Endothelial cell of umbilical vein (primary cell): ENCODE measurements around the gene MOB3C. TPM values are rescaled to one million over a fixed set of nuclear protein-coding genes. Genes with fewer than 3 reads are reported as not detected.

Experiments used
- BruUV-seq: library from RNA; stranded (reverse); fragments of 400-500 nt; replicated peaks from 2 replicates; lab custom pipeline; 2021; lab: Mats Ljungman, UMichigan
- CTCF ChIA-PET: fragments of 300-600, 350-600 bp; sonication (Branson Sonifier 250); formaldehyde crosslinking; loops from one replicate; lab custom pipeline; 2021; ENCODE audit warnings: antibody characterized with exemption, inconsistent platforms; lab: Charles Lee
- POLR2A ChIA-PET: fragments of 300-600, 350-600 bp; sonication (Branson Sonifier 250); formaldehyde crosslinking; loops from one replicate; lab custom pipeline; 2021; ENCODE audit warnings: antibody characterized with exemption, inconsistent platforms; lab: Charles Lee
- DNase-seq: peaks from one replicate; pipeline ENCODE4 v3.0.0-alpha.2; 2011; ENCODE audit warnings: low read depth, low spot score
- FAIRE-seq: peaks from 2 replicates; lab custom pipeline; 2011; peaks lifted over from hg19 to GRCh38; lab: Jason Lieb, UNC
- H2AFZ ChIP-seq: 2 replicates; pipeline ENCODE4 v1.6.0; 2012; ENCODE audit warnings: low read depth, low read length, control low read depth, inconsistent platforms
- H3K27ac ChIP-seq: 2 replicates; pipeline ENCODE4 v1.5.1; 2011; ENCODE audit warnings: low read depth, mild to moderate bottlenecking, control low read depth, low read length, moderate library complexity; ENCODE audit not compliant: insufficient read depth
- H3K27me3 ChIP-seq, 2 experiments: 2 replicates each; pipeline versions ENCODE4 v1.6.0 to v1.6.1; 2011; ENCODE audit warnings: low read length in 2 of 2, mixed read lengths in 1 of 2; ENCODE audit not compliant: control insufficient read depth in 2 of 2, insufficient read depth in 2 of 2
- H3K36me3 ChIP-seq, 2 experiments: 2 replicates in 1 of 2; 3 replicates in 1 of 2; pipeline ENCODE4 v1.5.1; 2011; ENCODE audit warnings: low read length in 2 of 2, mild to moderate bottlenecking in 1 of 2, moderate library complexity in 1 of 2; ENCODE audit not compliant: control insufficient read depth in 2 of 2, insufficient read depth in 2 of 2; ENCODE audit errors: extremely low read depth in 1 of 2
- H3K4me1 ChIP-seq: 3 replicates; pipeline ENCODE4 v1.5.1; 2011; ENCODE audit warnings: mild to moderate bottlenecking, low read length; ENCODE audit not compliant: control insufficient read depth, insufficient read depth; ENCODE audit errors: extremely low read depth
- H3K4me2 ChIP-seq: 2 replicates; pipeline ENCODE4 v1.6.1; 2011; ENCODE audit warnings: low read length, control low read depth, mixed read lengths; ENCODE audit not compliant: insufficient read depth
- H3K4me3 ChIP-seq, 3 experiments: fragments of 200-600 bp in 1 of 3; sonication (generic), shearing (Covaris generic) in 1 of 3; replicated peaks in 1 of 3; 2 replicates each; pipeline ENCODE4 v1.5.1; 2011 to 2016; ENCODE audit warnings: control low read depth in 3 of 3, low read length in 3 of 3, mild to moderate bottlenecking in 2 of 3, inconsistent platforms in 1 of 3, low read depth in 1 of 3, moderate library complexity in 1 of 3; ENCODE audit not compliant: insufficient read depth in 1 of 3
- H3K79me2 ChIP-seq: 2 replicates; pipeline ENCODE4 v1.6.0; 2012; ENCODE audit warnings: low read length, inconsistent platforms; ENCODE audit not compliant: control insufficient read depth, insufficient read depth
- H3K9ac ChIP-seq: replicated peaks from 2 replicates; pipeline ENCODE3; 2011; ENCODE audit warnings: low read length, control low read depth; ENCODE audit not compliant: insufficient read depth; ENCODE audit errors: extremely low read depth
- H3K9me1 ChIP-seq: replicated peaks from 3 replicates; pipeline ENCODE4 v1.6.0; 2011; ENCODE audit warnings: mild to moderate bottlenecking, low read length; ENCODE audit not compliant: control insufficient read depth, insufficient read depth; ENCODE audit errors: extremely low read depth
- H3K9me3 ChIP-seq: replicated peaks from 2 replicates; pipeline ENCODE4 v1.5.1; 2012; ENCODE audit warnings: low read length, inconsistent platforms; ENCODE audit not compliant: control insufficient read depth, insufficient read depth
- H4K20me1 ChIP-seq: replicated peaks from 2 replicates; pipeline ENCODE3; 2011; ENCODE audit warnings: mild to moderate bottlenecking, low read length; ENCODE audit not compliant: control insufficient read depth, insufficient read depth; ENCODE audit errors: extremely low read depth
- FOS ChIP-seq: IDR thresholded peaks from 2 replicates; pipeline ENCODE4 v1.6.1; 2011; ENCODE audit warnings: mild to moderate bottlenecking, low read length, moderate library complexity, borderline replicate concordance; ENCODE audit not compliant: insufficient read depth
- GATA2 ChIP-seq: IDR thresholded peaks from 2 replicates; pipeline ENCODE4 v1.7.0; 2011; ENCODE audit warnings: low read depth, mild to moderate bottlenecking, moderate library complexity, mixed read lengths, low read length; ENCODE audit not compliant: insufficient read length, insufficient read depth
- JUN ChIP-seq: IDR thresholded peaks from 2 replicates; pipeline ENCODE4 v1.6.1; 2011; ENCODE audit warnings: borderline replicate concordance, low read depth; ENCODE audit not compliant: insufficient read length, insufficient read depth
- MYC ChIP-seq: IDR thresholded peaks from one replicate; pipeline ENCODE4 v1.6.1; 2011; ENCODE audit warnings: mild to moderate bottlenecking, low read depth, low read length
- POLR2A ChIP-seq: IDR thresholded peaks from 2 replicates; pipeline ENCODE4 v1.6.1; 2012; ENCODE audit warnings: low read depth, mild to moderate bottlenecking, control low read depth, low read length
- POLR2AphosphoS5 ChIP-seq: IDR thresholded peaks from 2 replicates; pipeline ENCODE4 v1.6.1; 2012; ENCODE audit warnings: low read depth, mild to moderate bottlenecking, control low read depth, low read length, moderate library complexity; ENCODE audit not compliant: insufficient read depth
- dilution Hi-C: fragments of 300-500 bp; cut with MboI; formaldehyde crosslinking; loops from one replicate; pipeline ENCODE4 v1.15.0; 2019; ENCODE audit warnings: low sequenced_read_pairs; ENCODE audit not compliant: extremely low pct_ligation_motif_present
- intact Hi-C: fragments of 100-400 bp; cut with micrococcal nuclease; formaldehyde crosslinking; loops from one replicate; pipeline ENCODE4 v1.10.0; 2022
- polyA plus RNA-seq, 4 experiments: library from polyadenylated mRNA; depleted of rRNA in 3 of 4; stranded (reverse) in 3 of 4; unstranded in 1 of 4; fragments of >200 nt; gene quantifications; 2 replicates each; pipeline versions ENCODE4 v1.2.1 to v1.2.3, GENCODE V29; 2011 to 2012; ENCODE audit warnings: missing spikeins in 1 of 4
- total RNA-seq: library from RNA; stranded (reverse); gene quantifications from 2 replicates; pipeline ENCODE4 v1.2.3, GENCODE V29; 2021
- TF ChIP-seq, protein P1 (sequence below), 2 donors: IDR thresholded peaks; 1 replicate in 1 of 2; 2 replicates in 1 of 2; pipeline ENCODE4 v1.5.1; 2011; ENCODE audit warnings: low read length in 2 of 2, mild to moderate bottlenecking in 2 of 2, moderate library complexity in 2 of 2, control low read depth in 1 of 2, inconsistent platforms in 1 of 2, low read depth in 1 of 2; ENCODE audit not compliant: insufficient read depth in 1 of 2; ENCODE audit errors: extremely low read depth in 1 of 2

Gene MOB3C
- total and polyA plus RNA-seq, 2 donors (not counting 3 experiments of a cell fraction or from before 2014, with no cell fraction given), result 6.1 to 8.4 TPM

DNA sequence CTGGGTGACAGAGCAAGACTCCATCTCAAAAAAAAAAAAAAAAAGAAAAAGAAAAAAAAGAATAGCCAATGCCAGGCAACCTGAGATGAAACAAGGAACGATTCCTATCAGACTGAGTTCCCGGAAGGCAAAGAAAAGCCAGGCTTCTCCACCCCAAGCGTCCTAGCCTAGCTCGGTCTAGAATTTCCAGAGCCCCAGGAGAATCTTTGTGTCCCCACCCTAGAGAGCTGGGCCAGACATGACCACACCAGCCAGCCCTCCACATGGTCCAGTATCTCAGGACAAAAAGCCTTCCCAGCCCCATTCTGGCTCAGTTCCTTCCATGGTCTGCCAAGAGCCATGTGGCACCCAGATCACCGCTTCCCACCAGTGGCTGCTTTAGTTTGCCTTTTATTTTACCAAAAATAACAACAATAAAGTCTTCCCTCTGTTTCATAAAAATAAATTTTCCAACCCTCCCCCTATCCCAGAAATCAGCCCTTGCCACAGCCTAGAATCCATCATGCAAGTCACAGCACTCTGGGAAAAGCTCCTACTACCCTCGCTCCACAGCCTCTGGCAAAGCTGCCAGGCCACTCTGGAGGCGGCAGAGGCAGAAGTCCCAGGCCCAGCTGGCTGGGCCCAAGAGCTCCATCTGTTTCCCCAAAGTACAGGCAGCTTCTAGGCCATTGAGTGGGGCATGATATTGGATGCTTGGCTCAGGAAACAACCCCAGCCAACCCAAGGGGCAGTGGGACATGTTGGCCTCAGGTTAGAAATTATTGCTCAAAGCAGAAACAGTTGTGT, 9.1 kb downstream of the MOB3C start:
- Histone ChIP-seq H4K20me1 (no peaks in the 10 kb centered on the region), H2AFZ (no peak overlapping the region), H3K4me1 (peaks cover 13% of the 10 kb centered on the region), H3K27me3 (no peaks in the 10 kb centered on the region), H3K36me3 (peaks cover 0 to 11% of the 10 kb centered on the region in 2 experiments), H3K27ac (no peak overlapping the region), H3K4me2 (no peak overlapping the region), H3K4me3 (no peak overlapping the region), H3K79me2 (no peaks in the 10 kb centered on the region), H3K9me3 (no peaks in the 10 kb centered on the region), H3K9me1 (no peaks in the 10 kb centered on the region), H3K9ac (no peak overlapping the region)
- intact Hi-C loops, result no loop called here
- dilution Hi-C loops, result no loop called here
- DNase-seq (no peak), FAIRE-seq (no peak)
- POLR2A ChIA-PET, result no interaction called here
- no TSS peak for BruUV-seq
- TF ChIP-seq GATA2 (no peak), FOS (no peak), JUN (no peak), POLR2AphosphoS5 (no peak), POLR2A (no peak), MYC (no peak)
- TF ChIP-seq, protein P1, sequence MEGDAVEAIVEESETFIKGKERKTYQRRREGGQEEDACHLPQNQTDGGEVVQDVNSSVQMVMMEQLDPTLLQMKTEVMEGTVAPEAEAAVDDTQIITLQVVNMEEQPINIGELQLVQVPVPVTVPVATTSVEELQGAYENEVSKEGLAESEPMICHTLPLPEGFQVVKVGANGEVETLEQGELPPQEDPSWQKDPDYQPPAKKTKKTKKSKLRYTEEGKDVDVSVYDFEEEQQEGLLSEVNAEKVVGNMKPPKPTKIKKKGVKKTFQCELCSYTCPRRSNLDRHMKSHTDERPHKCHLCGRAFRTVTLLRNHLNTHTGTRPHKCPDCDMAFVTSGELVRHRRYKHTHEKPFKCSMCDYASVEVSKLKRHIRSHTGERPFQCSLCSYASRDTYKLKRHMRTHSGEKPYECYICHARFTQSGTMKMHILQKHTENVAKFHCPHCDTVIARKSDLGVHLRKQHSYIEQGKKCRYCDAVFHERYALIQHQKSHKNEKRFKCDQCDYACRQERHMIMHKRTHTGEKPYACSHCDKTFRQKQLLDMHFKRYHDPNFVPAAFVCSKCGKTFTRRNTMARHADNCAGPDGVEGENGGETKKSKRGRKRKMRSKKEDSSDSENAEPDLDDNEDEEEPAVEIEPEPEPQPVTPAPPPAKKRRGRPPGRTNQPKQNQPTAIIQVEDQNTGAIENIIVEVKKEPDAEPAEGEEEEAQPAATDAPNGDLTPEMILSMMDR (IDR thresholded peaks at IDR 0.05; ENCODE audit: extremely low read depth in 1 of 2, insufficient read depth in 1 of 2, low read depth in 1 of 2, low read length in 2 of 2), result no peak
- CTCF ChIA-PET, result no interaction called here
